Measurements from ENCODE around the gene B4GALT6.

The B4GALT6 gene

DNA sequence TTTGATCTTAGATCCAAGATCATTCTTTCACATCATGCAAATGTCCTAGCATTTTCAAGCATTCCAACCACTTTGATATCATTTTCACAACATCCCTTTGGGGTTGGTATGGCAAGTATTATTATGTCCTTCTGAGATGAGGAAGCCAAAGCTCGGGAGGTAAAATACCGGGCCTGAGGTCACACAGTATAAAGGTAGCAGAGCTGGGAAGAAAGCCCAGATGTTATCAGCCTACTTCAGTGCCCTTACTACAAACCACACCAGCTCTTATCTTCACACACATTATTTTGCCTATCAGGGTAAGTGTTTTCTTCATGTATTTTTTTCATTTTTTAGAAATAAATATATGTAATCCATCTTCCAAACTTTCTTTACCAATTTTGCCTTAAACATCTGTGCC lies 4.2 kb upstream of the B4GALT6 start:
- no peak for DNase-seq (ENCODE audit: low read depth)

DNA sequence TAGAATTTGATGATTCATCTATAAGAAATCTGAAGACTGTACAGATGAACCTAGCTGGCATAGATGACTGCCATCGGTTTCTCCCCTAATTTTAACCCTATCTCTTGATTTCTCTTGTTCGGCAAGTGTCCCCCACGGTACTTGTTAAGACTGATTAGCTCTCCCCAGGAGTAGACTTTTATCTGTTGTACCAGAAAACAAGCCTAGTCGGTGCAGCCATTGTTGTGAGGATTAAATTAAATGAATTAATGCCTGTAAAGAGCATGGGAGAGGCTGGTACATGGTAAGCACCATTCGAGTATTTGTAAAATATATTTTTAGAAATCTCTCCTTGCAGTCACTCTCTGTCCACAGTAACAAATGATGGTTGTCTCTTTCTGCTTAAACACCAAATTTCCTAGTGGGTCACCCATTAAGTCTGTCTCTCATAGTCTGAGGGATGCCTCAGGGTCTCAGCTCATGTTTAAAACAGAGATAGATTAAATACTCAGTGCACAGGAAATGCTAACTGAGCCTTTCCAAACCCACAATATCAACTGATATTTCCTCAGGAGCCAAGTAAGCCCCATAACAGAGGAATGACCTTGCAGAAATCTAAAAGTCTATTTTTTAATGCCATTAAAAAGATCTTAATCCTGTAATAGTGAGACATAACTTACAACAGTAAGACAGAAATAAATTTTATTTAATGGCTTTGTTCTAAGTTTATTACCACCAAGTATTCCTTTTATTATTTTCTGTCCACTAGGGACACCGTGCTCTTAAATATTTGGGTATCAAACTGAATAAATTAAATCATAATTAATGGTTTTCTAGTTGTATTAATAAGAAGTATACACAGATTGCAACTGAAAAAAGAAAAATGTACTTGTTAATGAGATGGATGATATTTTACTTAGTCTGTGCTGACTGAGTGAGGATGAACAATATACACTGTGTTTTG lies 2.9 kb upstream of the B4GALT6 start:
- DNase-seq (ENCODE audit: low read depth), result no peak

DNA sequence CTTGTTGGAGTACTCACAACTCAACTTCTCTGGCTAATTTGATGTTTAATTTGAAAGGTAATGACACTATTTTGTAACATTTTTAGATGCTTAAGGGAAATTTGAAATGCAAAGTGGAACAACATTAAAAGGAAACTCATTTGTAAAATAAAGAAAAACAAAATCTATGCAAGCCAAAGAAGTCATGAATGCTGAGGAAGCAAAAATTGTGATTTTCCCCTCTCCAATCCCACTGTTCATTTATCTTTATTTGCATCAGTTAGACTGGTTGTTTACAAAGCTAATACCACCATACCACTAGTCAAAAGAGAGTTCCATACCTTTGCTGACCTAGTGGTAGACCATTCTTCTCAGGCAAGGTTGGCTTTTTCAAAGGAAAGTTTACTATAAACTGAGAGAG lies 2.2 kb upstream of the B4GALT6 start:
- no peak for DNase-seq (ENCODE audit: low read depth)

DNA sequence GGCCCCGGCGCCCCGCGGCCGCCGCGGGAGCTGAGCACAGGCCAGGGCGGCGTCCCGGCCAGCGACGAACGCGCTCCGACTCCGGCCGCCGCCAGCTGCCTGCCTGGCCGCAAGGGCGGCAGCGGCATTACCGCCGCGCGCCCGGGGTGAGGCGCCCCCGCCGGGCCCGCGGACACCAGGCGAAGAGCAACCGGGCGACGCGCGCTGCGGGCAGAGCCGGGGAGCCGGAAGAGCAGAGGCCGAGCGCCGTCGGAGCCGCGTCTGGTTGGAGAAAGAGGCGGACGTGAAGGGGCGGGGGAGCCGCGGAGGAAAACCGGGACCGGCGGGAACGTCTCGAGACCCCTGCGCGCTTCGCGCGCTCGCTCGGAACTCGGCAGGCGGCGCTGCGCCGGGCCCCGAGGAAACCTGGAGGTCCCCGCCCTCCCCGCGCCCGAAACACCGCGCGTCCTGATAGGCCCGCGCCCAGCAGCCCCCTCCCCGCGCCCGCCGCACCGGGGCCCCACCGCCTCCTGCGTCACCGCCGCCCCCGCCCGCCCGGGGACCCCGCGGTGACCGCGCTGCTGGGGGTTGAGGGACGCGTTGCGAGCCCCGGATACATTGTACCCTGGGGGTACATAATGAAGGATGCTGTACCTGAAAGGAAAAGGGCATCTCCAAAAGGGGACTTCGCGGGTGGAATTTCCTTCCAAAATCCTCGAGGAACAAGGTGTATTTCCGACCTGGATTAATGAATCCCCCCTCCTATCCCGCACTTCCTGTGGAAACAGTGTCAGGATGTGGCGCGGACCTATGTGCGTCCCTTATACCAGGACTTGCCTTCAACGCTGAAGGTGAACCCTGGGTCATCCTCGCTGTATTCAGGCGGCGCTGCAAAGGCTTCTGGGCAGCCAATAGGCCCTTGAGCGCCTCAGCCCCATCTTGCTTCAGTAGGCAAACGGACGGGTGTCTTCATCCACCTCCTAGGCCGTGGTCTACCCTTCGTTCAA lies 1.0 kb upstream of the B4GALT6 start:
- peak; percentile 43 for DNase-seq (ENCODE audit: low read depth)

- DNase-seq (ENCODE audit: low read depth), result no peak
Observed at GRCh38 chr18:31683968-31684278, 458 bp downstream of the B4GALT6 start.

GRCh38 chr18:31683106-31683505 lies 1.3 kb downstream of the B4GALT6 start:
- no peak for DNase-seq (ENCODE audit: low read depth)

- DNase-seq (ENCODE audit: low read depth), result no peak
Observed at GRCh38 chr18:31680831-31681568, 3.4 kb downstream of the B4GALT6 start.

GRCh38 chr18:31680433-31680811 lies 4.0 kb downstream of the B4GALT6 start:
- no peak for DNase-seq (ENCODE audit: low read depth)

DNA sequence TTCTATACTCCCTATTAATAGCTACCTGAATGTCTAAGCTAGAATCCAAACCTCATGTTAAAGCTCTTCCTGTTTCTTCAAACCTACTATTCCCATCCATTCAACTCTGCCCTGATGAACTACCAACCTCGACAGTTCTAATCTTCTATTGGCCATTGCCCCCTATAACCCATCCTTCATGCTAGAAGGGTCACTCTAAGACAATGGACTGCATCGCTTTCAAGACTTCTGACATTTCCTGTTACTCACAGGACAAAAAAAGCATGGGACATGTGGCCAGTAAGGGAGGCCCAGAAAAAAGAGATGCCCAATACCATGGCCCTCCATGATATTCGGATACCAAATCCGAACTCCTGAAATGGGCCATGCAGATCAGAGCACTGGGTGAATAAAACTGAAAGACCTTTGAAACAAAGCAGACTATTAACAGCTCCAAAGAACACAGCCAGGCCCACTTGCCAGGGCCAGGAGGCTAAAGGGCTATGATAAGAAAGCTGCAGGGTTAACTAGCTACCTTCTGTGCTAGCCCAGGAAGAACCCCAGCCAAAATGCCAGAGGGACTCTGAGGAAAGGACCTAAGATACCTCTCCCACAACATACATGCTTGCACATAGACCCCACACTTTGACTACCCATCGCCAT lies 4.5 kb downstream of the B4GALT6 start:
- DNase-seq (ENCODE audit: low read depth), result no peak

DNA sequence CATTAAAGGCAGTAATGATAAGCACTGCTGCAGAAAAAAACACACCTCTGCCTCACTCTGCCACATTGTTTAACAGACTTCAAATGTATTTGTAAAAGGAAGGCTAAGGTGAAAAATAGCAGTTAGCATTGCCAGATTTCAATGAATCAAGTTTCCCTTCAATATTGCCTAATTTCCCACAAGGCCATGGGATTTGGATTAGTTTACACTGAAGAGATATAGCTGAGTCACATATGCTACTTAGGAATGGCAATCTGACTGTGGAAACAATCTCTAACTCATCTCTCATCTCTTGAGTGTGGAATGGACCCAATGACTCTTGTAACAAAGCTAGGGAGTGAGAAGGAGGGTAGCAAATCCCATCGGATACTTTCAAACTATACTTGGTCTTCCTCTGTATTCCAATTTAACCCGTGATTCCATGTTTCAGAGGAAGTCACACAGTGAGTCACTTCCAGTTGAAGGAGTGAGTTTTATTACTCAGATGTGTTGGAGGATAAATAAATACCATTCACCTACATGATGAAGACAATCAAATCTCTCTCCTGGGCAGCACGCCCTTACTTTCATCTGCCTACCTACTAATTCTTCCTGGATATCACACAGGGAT lies 5.1 kb downstream of the B4GALT6 start:
- DNase-seq (ENCODE audit: low read depth), result no peak

DNA sequence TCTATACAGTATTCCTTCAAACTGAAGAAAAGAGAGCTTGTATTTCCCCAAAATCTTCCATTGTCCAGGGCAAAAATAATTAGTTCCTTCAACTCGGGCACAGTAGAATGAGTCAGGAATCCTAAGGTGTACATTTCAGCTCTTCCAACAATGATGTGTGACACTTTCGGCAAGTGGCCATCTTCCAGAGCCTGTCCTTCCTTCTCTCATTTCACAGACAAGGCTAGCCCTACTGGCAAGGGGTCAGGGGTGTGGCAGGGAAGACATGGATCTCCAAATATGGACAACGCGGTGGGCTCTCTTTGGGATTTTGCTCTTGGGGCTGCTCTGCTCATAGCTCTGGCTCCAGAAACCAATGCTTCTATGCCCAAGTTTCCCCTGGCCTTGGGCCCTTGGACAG lies 6.0 kb downstream of the B4GALT6 start:
- DNase-seq (ENCODE audit: low read depth), result no peak

GRCh38 chr18:31677592-31677991 lies 6.8 kb downstream of the B4GALT6 start:
- DNase-seq (ENCODE audit: low read depth), result no peak

- no peak for DNase-seq (ENCODE audit: low read depth)
Observed at GRCh38 chr18:31675404-31675803, 9.0 kb downstream of the B4GALT6 start.

GRCh38 chr18:31672628-31673135 lies 11.7 kb downstream of the B4GALT6 start:
- DNase-seq (ENCODE audit: low read depth), result no peak

DNA sequence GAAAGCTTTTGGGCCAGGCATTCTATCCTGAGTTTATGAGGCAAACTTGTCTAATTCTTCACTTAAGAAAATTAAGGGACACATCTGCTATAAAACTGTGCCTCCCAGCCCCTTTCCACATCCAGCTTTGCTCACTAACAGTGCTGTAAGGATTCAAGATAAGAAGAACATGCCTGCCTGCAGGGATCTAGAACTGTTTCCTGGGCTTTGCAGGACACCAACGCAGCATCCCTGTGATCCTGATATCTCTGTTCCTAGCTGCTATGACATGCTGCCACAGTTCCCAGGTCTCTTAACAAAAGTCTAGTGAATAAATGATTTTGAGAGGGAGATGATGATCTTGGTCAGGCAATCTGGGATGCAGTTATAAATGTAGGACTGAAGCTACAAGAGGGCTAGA lies 12.4 kb downstream of the B4GALT6 start:
- no peak for DNase-seq (ENCODE audit: low read depth)

GRCh38 chr18:31669541-31669940 lies 14.8 kb downstream of the B4GALT6 start:
- DNase-seq (ENCODE audit: low read depth), result no peak

GRCh38 chr18:31667185-31667584 lies 17.2 kb downstream of the B4GALT6 start:
- DNase-seq (ENCODE audit: low read depth), result no peak

GRCh38 chr18:31666055-31666454 lies 18.3 kb downstream of the B4GALT6 start:
- DNase-seq (ENCODE audit: low read depth), result no peak

DNA sequence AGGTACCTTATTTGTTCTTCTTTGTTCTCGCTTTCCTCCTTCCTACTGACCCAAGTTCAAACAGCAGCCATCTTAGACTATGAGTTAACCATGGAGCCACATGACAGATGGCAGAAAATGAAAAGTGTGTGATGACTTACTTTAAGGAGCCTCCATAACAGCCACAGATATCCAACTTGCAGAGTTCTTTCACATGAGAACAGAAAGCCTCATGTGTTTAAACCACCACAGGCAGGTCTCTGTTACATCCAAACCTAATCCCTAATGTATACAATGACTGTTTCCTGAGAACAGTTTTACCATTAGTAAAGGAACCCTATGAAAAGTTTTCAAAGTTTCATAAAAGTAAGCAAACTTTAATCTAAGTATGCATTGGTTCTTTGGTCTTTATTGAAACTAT lies 20.3 kb downstream of the B4GALT6 start:
- no peak for DNase-seq (ENCODE audit: low read depth)

DNA sequence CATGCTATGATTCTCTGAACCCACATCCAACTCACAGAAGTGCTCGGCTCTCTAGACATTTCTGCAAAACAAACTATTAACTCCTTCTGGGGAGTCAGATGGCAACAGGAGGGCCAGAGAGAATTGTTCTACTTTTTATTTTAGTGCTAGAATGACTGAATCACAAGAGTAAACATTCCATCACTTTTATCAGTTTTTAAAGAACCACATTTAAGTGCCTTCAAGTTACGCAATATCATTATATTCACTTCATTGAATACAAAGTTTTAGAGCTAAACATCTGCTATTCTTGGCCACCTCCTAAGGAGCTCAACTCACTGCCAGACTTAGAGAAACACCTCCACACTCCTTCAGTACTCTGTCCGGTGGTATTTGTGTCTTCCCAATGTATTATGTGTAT lies 22.4 kb downstream of the B4GALT6 start:
- no peak for DNase-seq (ENCODE audit: low read depth)

GRCh38 chr18:31660763-31661162 lies 23.6 kb downstream of the B4GALT6 start:
- no peak for DNase-seq (ENCODE audit: low read depth)

Data from activated T-cell treated with anti-CD3 and anti-CD28 coated beads for 24 hours (primary cell).